HG03039 (cell line): ENCODE results near the gene ZNF624.
"Not testable (repeated sequence)": the region's sequence is repeated elsewhere in the genome, so short reads cannot be mapped to it uniquely, and the experiment has no call there.

Source experiments
- ATAC-seq: cut with Tn5 transposase; IDR thresholded peaks from one replicate; pipeline ENCODE4 v1.9.1; 2021; ENCODE audit warnings: mild to moderate bottlenecking, moderate library complexity; ENCODE audit not compliant: unreplicated experiment

Gene ZNF624

DNA sequence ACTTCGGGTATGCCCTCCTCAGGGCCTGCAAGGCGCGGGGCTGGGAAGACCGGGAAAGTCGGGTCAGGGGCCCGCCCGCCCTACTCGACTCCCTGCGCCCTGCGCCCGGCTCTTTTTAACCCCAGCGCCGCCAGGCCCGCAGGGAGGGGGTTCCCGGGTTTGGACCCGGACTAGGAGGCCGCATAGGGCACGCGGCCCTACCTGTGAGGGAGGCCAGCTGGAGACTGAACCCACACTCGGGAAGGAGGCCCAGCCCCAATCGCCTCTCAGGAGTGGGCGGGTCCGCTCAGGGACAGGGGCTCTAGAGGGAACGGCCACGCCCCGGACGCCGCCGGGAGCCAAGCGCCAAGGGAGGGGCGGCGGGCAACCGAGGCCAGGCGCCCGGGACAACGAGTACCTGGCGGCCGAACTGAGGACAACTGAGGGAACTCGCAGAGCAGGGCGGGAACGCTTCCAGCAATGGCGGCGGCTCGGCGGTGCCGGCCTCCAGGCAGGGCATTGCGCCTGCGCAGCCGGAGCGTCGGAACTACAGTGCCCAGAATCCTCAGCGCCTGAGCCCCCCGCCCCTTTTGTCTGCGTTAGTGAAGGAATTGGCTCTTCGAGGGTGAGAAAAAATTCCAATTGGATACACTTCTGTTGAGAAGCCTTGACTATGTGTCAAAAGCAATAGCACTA, at the start of gene ZNF624:
TSS of gene ZNF624 (minus strand) at position 484 of the 675 bp plus-strand sequence.
- ATAC-seq, result peak; percentile 88

DNA sequence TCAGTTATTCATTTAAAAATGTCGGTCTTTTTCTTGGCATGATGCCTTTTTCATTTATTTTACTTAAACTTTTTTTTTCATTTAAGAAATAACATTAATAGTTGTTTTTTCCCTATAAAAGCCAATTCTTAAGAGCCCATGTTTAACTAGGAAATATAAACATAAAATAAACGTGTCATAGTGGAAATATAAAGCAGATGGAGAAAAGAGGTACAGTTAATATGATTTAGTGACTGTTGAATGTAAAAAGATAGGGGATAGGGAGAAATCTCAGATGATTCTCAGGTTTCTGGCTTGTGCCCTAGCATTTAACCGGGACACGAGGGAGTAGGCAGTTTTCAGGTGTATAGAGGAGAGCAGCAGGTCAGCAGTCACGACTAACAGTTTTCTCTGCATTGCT, 44.0 kb upstream of the ZNF624 start:
- ATAC-seq, result not testable (repeated sequence)

DNA sequence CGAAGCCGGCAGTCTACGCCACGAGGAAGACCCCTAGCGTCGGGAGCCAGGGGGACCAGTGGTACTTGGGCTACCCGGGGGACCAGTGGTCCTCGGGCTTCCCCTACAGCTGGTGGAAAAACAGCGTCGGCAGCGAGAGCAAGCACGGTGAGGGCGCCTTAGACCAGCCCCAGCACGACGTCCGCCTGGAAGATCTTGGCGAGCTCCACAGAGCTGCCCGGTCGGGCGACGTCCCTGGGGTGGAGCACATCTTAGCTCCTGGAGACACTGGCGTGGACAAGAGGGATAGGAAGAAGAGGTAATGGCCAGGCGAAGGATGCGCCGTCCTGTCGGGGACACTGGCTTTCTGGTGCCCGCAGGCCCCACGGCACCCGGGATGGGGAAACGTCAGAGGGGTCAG, 36.8 kb upstream of the ZNF624 start:
- ATAC-seq, result not testable (repeated sequence)

GRCh38 chr17:16689731-16690281, 36.2 kb upstream of the ZNF624 start, which contains the start of gene CCDC144A:
Gene CCDC144A, plus strand, starts transcription at chr17:16690241. Its CDS starts 160 bp downstream, at chr17:16690401.
- ATAC-seq, result not testable (repeated sequence)

GRCh38 chr17:16687151-16687550, 33.5 kb upstream of the ZNF624 start:
- not testable (repeated sequence) for ATAC-seq

DNA sequence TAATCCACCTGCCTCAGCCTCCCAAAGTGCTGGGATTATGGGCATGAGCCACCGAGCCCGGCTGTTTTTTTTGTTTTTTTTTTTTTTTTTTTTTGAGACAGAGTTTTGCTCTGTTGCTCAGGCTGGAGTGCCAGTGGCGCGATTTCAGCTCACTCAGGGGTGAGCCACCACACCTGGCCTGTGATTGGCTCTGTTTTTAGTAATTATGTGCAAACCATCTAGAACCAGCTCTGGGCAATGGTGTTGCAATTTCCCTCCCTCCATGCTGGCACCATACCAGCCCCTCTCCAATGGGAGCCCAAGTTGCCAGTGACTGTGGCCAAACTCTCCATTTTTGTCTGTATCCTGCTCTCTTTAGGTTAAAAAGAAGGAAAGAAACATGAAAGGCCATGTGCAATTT, 32.4 kb upstream of the ZNF624 start:
- ATAC-seq, result not testable (repeated sequence)

DNA sequence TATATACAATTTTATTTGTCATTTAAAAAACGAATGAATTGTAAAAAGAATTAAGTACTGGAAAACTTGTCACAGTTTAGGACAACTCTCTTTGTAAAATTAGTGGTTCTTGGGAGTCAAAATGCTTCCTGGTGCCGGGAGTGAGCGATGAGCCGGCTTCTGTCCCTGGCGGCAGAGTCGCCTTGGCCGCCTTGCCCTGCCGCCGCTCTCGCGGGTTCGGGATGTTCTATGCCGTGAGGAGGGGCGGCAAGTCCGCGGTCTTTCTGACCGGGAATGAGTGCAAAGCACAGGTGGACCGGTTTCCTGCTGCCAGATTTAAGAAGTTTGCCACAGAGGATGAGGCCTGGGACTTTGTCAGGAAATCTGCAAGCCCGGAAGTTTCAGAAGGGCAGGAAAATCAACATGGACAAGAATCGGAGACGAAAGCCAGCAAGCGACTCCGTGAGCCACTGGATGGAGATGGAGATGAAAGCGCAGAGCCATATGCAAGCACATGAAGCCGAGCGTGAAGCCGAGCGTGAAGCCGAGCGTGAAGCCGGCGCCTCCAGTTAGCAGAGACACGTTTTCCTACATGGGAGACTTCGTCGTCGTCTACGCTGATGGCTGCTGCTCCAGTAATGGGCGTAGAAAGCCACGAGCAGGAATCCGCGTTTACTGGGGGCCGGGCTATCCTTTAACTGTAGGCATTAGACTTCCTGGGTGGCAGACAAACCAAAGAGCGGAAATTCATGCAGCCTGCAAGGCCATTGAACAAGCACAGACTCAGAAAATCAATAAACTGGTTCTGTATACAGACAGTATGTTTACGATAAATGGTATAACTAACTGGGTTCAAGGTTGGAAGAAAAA, 29.9 kb upstream of the ZNF624 start:
- not testable (repeated sequence) for ATAC-seq

DNA sequence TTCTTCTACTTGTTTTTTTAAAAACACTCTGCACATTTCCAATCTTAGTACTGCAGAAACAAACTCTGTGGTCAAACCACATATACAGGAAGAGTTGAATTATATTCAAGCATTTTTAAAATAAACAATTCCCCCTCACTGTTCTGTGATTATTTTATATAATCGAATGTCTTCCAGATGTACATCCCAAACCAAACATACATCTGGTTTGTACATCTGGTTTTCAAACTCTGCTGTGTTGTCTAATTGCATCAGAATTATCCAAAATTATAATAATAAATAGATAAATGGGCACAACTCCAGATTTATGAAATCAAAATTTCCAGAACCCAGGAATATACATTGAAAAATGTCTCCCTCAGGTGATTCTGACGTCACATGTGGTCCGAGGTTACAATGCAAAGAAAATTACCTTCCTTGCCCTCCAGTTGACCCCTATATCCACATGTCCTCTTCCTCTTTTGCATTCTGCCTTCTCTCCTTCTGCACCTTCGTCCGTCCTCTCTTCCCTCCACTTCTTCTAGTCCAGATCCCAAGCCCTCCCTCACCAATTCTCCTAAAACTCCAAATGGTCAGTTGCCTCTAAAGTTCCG, 23.1 kb upstream of the ZNF624 start:
- ATAC-seq, result no peak

DNA sequence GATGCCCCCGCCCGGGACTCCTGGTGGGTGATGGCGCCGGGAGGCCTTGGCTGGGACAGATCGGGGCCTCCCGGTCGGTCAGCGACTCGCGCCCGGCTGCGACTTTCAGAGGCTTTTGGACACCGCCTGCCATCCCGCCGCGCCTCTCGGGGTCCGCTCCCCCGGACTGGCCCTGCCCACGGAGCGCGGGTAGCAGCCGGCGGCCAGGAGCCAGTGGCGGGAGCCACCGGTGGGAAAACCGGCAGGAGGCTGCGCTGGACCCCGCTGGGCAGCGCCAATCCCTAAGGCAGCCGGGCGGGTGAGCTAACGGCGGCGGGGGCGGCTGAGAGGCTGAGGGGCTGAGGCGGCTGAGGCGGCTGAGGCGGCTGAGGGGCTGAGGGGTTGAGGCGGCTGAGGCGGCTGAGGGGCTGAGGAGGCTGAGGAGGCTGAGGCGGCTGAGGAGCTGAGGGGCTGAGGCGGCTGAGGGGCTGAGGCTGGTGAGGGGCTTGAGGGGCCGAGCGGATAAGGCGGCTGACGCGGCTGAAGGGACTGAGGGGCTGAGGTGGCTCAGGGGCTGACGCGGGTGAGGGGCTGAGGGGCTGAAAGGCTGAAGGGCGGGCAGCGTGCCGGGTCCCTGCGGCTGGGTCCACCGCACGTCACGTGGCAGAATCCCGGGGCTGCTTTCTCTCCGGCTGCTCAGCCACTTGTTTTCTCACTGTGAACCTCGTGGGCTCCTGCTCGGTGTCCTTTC, 13.4 kb upstream of the ZNF624 start:
- not testable (repeated sequence) for ATAC-seq

DNA sequence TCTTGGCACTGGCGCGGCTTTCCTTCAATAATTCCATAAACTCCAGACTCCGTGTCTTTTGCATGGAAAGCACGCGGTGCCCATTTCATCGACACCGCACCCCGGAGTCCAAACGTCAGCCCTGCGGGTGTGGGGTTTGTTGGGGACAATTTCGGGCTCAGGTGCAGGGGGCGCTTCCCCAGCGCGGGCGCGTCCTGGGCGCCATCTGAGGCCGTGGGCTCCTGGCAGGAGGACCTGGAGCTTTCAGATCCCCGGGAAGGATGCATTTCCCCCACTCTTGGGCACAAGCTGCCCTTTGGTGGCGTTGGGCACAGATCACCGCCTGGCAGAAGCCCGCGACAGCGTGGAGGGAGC, 12.9 kb upstream of the ZNF624 start:
- ATAC-seq, result not testable (repeated sequence)

DNA sequence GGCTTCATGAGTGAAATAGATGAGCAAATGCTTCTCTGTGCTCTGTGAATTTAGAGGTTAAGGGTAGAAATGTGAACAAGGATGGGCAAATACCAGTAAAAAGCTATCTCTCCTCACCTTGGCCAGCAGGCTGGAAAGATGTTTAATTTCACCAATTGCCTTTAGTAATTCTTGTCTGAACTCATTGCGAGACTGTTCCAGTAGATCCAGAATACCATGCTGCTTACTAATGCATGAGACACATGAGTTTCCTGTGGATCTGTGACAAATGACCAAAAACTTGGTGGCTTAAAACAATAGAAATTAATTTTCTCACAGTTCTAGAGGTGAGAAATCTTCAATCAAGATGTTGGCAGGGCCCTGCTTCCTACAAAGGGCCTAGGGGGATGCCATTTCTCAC, 9.3 kb upstream of the ZNF624 start:
- no peak for ATAC-seq

DNA sequence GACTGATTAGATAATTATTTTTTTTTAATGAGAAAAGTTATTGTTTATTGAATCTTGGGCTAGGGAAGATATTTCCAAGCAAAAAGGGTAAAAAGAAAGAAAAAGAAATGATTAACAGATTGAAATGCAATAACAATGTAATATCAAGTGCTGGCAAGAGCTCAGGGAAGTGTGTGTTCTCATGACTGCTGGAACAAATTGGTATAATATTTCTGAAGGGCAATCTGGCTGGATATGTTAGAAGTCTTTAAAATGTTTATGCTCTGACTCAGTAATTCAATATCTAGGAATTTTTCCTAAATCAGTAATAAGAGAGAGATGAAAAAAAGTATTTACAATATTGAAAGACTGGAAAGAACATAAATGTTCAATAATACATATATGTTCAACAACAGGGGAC, 7.6 kb upstream of the ZNF624 start:
- ATAC-seq, result no peak

DNA sequence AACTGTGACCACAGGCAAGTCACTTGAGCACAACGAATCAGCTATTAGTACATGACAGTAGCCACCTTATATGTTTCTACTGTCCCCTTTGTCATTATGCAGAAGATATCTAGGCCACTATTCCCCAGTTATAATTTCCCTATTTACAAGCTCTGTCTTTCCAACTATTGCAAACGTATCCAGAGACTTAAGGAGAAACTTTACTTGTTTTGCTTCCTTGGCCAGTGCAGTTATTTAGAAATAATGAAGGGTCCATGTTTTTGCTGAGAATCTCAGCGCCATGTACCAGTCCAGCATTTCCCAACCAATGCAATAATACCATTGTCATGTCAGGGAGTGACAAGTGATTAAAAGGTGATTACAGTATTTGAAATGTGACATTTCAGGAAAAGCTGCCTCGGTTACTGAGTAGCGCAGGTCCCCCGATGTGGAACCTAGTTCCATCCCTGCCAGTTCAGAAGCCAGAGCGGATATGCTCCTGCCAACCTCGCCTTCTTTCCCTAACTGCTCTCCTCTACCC, 743 bp downstream of the ZNF624 start:
- ATAC-seq, result no peak

GRCh38 chr17:16652252-16652651, 1.4 kb downstream of the ZNF624 start:
- no peak for ATAC-seq

- no peak for ATAC-seq
Measured at GRCh38 chr17:16649585-16649984, 4.1 kb downstream of the ZNF624 start.

DNA sequence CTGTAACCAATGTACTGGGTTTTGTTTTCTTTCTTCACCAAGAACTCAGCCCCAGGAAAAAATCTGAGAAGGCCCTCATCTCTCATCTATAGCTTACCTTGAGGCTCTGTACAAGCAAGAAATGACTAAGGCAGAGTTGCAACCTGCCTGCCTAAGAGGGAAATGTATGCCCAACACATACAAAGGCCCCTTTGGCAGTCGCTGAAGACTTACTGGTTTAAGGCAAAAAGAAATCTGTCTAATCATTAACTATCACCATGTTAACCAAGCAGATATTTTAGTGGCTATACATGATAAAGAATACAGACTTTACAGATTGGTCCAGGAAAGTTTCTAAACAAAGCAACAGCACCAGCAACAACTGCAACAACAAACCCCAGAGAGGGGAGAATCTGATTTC, 14.2 kb downstream of the ZNF624 start:
- no peak for ATAC-seq

DNA sequence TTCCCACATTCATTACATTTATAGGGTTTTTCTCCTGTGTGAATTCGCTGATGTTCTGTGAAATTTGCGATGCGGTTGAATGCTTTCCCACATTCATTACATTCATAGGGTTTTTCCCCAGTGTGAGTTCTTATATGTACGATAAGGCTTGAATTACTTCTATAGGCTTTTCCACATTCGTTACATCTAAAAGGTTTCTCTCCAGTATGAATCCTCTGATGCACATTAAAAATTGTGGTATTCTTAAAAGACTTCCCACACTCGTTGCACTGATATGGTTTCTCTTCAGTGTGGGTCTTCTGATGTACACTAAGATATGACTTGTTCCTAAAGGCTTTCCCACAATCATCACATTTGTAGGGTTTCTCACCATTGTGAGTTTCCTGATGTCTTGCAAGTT, 30.4 kb downstream of the ZNF624 start:
- no peak for ATAC-seq

DNA sequence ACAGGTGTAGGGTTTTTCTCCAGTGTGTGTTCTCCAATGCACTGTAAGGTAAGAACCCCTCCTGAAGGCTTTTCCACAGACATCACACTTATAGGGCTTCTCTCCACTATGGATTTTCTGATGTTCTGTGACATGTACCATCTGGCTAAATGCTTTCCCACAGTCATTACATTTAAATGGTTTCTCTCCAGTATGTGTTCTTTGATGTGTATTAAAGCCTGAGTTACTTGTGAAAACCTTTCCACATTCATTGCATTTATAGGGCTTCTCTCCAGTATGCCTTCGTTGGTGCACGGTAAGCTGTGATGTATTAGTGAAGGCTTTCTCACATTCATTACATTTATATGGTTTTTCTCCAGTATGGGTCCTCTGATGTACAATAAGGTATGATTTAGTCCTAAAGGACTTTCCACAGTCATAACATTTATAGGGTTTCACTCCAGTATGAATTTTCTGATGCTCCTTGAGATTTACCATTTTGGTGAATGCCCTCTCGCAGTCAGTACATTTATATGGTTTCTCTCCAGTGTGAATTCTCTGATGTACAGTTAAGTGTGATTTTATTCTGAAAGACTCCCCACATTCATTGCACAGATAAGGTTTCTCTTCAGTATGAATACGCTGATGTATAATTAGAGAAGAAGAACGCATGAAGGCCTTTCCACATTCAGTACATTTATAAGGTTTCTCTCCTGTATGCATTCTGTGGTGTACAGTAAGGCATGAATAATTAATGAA, 30.9 kb downstream of the ZNF624 start:
- ATAC-seq, result no peak

DNA sequence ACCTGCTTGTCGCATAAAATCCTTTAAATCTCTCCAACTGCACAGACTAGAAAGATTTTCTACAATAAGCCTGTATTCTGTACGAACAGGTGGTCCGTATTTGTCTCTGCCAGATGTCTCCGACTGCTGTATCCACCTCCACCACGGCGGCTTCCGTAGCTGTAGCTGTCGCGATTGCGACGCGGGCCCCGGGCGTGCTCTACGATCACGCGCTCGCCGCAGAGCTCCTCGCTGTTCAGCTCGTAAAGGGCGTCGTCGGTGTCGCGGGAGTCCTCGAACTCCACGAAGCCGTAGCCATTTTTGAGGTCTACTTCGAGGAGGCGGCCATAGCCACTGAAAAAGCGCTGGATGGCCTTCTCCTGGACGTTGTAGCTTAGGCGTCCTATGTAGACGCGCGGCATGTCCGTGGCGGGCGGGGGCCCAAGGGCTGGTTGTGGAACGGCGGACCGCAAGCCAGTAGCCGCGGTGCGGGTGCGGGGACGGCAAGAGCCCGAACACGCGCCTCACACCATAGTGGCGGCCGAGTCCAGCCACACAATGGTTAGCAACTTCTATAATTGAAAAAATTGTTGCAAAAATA, 36.1 kb downstream of the ZNF624 start:
- no peak for ATAC-seq

DNA sequence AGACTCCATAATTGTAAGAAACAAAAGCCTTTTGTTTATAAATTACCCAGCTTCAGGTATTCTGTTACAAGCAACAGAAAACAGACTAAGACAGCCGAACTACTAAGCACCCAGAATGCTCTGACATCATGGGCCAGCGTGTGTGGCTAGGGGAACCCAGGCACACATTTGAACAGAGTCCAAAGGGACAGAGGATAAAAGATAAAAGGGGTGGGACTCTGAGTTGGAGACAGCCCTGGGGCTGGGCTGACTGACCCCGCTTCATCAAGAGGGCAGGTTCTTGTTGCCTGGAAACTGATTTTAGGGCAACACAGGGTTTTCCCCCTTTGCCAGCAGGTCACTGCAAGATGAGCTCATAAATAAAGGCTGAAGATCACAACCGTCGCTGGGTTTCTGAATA, 54.1 kb downstream of the ZNF624 start:
- no peak for ATAC-seq
